Left lung (tissue), 10 donors: ENCODE results near the gene C8A. TPM values are rescaled to one million over a fixed set of nuclear protein-coding genes. Genes with fewer than 3 reads are reported as not detected.
A peak's percentile ranks its signal among the peaks of the same experiment; 100 is the strongest.

ENCODE experiments used
- ATAC-seq: fragments of 200-7000 bp; cut with Tn5 transposase; one replicate; pipeline ENCODE4 v1.9.1; 2020; ENCODE audit warnings: moderate library complexity
- DNase-seq, 4 donors: peaks; one replicate each; pipeline ENCODE4 v3.0.0-alpha.2; 2013 to 2020
- H3K27ac ChIP-seq, 2 donors: fragments of 200-600 bp; sonication (generic) in 1 of 2; one replicate each; pipeline versions ENCODE4 v1.5.0 to v1.8.0; 2020 to 2021
- H3K27me3 ChIP-seq, 2 donors: fragments of 200-600 bp; sonication (generic) in 1 of 2; one replicate each; pipeline versions ENCODE4 v1.5.0 to v1.8.0; 2020 to 2021
- H3K36me3 ChIP-seq, 2 donors: fragments of 200-600 bp; sonication (generic) in 1 of 2; one replicate each; pipeline versions ENCODE4 v1.5.0 to v1.8.0; 2020 to 2021
- H3K4me1 ChIP-seq, 2 donors: fragments of 200-600 bp; one replicate each; pipeline ENCODE4 v1.8.0; 2021
- H3K4me3 ChIP-seq, 2 donors: fragments of 200-600 bp; sonication (generic) in 1 of 2; one replicate each; pipeline versions ENCODE4 v1.5.0 to v1.8.0; 2020 to 2021; ENCODE audit warnings: mild to moderate bottlenecking in 1 of 2
- H3K9me3 ChIP-seq, 2 donors: fragments of 200-600 bp; sonication (generic) in 1 of 2; one replicate each; pipeline versions ENCODE4 v1.5.0 to v1.8.0; 2020 to 2021
- intact Hi-C, 2 donors: fragments of 100-400 bp; cut with DNase I; formaldehyde crosslinking; loops; one replicate each; pipeline versions ENCODE4 v1.11.2 to v1.14.2; 2022
- polyA plus RNA-seq, 6 donors: library from polyadenylated mRNA; unstranded; fragments of 120-200 nt; gene quantifications; one replicate each; pipeline ENCODE4 v1.2.1, GENCODE V29; 2013; ENCODE audit not compliant: insufficient read length in 6 of 6
- total RNA-seq, 2 donors: library from RNA; stranded (reverse); fragmentation: NEBNext Ultra II Directional; extraction: Animal tissue kit (Norgen Biotek cat#: 25700); gene quantifications; one replicate each; pipeline ENCODE4 v1.2.1, GENCODE V29; 2021
- TF ChIP-seq, protein P1 (sequence below), 2 donors: fragments of 200-600 bp; sonication (generic) in 1 of 2; IDR thresholded peaks; one replicate each; pipeline versions ENCODE4 v1.5.0 to v1.8.0; 2021; ENCODE audit warnings: antibody characterized with exemption in 2 of 2
- donor health status: DM: no; HTN: yes; CAD: no.
- donor health status: DM: no; HTN: no; CAD: no.

The C8A gene
- total and polyA plus RNA-seq, 8 donors, result 0.09 TPM; not detected in 7

DNA sequence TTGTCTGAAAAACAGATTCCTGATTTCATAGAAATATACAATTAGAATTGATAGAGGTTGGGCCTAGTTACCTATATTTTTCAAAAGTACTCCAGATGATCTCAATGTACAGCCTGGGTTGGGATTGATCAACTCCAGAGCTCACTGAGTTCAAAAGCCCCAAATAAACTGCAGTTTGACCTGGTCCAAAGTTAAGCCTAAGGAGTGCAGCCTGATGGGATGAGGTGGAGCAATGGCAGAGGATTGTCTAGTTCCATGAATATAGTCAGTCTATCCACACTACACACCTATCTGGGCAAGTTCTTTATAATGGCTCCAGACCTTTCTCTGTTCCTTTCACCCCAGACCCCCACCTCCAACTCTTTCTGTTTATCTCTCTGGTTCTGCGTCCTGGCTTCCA lies 49.2 kb downstream of the C8A start:
- TF ChIP-seq, protein P1, sequence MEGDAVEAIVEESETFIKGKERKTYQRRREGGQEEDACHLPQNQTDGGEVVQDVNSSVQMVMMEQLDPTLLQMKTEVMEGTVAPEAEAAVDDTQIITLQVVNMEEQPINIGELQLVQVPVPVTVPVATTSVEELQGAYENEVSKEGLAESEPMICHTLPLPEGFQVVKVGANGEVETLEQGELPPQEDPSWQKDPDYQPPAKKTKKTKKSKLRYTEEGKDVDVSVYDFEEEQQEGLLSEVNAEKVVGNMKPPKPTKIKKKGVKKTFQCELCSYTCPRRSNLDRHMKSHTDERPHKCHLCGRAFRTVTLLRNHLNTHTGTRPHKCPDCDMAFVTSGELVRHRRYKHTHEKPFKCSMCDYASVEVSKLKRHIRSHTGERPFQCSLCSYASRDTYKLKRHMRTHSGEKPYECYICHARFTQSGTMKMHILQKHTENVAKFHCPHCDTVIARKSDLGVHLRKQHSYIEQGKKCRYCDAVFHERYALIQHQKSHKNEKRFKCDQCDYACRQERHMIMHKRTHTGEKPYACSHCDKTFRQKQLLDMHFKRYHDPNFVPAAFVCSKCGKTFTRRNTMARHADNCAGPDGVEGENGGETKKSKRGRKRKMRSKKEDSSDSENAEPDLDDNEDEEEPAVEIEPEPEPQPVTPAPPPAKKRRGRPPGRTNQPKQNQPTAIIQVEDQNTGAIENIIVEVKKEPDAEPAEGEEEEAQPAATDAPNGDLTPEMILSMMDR (IDR thresholded peaks at IDR 0.05), result no peak
- Histone ChIP-seq H3K9me3 (no peaks in the 10 kb centered on the region), H3K4me3 (no peak overlapping the region), H3K4me1 (no peaks in the 10 kb centered on the region), H3K27ac (no peak overlapping the region), H3K36me3 (no peaks in the 10 kb centered on the region), H3K27me3 (no peaks in the 10 kb centered on the region)
- intact Hi-C loops, result no loop called here
- no peak for ATAC-seq
- no peak for DNase-seq

- Histone ChIP-seq H3K27ac (no peak overlapping the region), H3K4me1 (no peaks in the 10 kb centered on the region), H3K27me3 (no peaks in the 10 kb centered on the region), H3K36me3 (no peaks in the 10 kb centered on the region), H3K9me3 (no peaks in the 10 kb centered on the region), H3K4me3 (no peak overlapping the region)
- no peak for ATAC-seq
- no peak for DNase-seq
- TF ChIP-seq, protein P1 (IDR thresholded peaks at IDR 0.05), result no peak
- intact Hi-C loops, result no loop called here
Observed at GRCh38 chr1:56904663-56905397, 50.2 kb downstream of the C8A start.

DNA sequence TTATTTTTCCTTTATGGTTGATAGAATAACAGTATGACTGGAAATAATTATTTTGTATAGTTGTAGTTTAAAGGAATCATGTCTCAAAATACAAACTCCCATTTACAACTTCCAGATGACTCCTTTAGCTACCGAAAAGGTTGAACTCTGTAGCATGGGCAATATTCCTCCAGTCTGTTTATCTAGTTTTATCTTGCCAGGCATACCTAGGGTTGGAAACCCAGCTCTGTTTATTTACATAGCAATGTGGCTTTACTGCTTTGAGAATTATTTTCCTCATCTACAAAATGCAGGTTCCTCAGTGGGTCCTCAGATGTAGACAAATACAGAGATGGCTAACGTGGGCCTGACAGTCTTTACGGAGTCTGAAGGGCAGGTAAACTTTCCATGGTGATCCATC lies 51.1 kb downstream of the C8A start:
- DNase-seq, result no peak

DNA sequence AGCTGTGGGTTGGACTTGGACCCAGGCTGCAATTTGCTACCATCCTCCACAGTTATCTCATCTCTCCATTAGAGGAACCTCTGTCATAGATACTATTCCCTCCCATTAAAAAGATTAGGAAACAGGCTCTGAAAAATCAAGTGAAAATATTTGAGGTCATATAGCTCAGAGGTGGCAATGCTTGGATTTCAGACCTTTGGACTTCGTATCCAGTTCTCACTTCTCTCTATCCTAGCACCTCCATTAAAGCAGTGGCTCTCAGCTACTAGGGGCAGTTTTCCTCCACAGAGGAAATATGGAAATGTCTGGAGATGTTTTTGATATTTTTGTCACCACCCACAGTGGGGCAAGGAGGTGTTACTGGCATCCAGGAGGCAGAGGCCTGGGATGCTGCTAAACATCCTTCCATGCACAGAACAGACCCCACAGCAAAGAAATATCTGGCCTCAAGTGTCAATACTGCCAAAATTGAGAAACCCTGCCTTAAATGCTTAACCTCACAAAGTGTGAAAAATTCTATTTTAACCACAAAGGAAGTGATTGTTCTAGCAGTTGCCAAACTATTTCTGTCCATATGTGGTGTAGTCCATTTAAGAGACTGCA lies 54.1 kb downstream of the C8A start:
- ATAC-seq (no peak), DNase-seq (no peak)
- H3K4me1 ChIP-seq, result no peaks in the 10 kb centered on the region
- H3K4me3 ChIP-seq, result no peak overlapping the region
- no peaks in the 10 kb centered on the region for H3K27me3 ChIP-seq
- no peak overlapping the region for H3K27ac ChIP-seq
- no peaks in the 10 kb centered on the region for H3K36me3 ChIP-seq
- intact Hi-C loops, result no loop called here
- no peaks in the 10 kb centered on the region for H3K9me3 ChIP-seq
- TF ChIP-seq, protein P1 (IDR thresholded peaks at IDR 0.05), result no peak

More for the DNA sequence above, 51.1 kb downstream of the C8A start:
- no peaks in the 10 kb centered on the region for H3K36me3 ChIP-seq
- no peak for ATAC-seq
- TF ChIP-seq, protein P1 (IDR thresholded peaks at IDR 0.05), result no peak
- no peak overlapping the region for H3K27ac ChIP-seq
- no peaks in the 10 kb centered on the region for H3K4me1 ChIP-seq
- no peaks in the 10 kb centered on the region for H3K9me3 ChIP-seq
- intact Hi-C loops, result no loop called here
- no peak overlapping the region for H3K4me3 ChIP-seq
- no peaks in the 10 kb centered on the region for H3K27me3 ChIP-seq

- Histone ChIP-seq H3K27ac (no peak overlapping the region), H3K9me3 (no peaks in the 10 kb centered on the region), H3K36me3 (no peaks in the 10 kb centered on the region), H3K4me3 (no peak overlapping the region), H3K27me3 (no peaks in the 10 kb centered on the region), H3K4me1 (no peaks in the 10 kb centered on the region)
- intact Hi-C loops, result no loop called here
- TF ChIP-seq, protein P1 (IDR thresholded peaks at IDR 0.05), result no peak
- DNase-seq (peak in 1 of 4 donors; percentile 35), ATAC-seq (peak; percentile 69)
Observed at GRCh38 chr1:56910441-56910985, 55.9 kb downstream of the C8A start.
